GM12891 (cell line): Measurements from ENCODE around the gene PI4K2A.

Experiments
- POLR2A ChIP-seq: IDR thresholded peaks from 2 replicates; pipeline ENCODE4 v1.6.1; 2011; ENCODE audit warnings: low read depth, low read length, control low read depth
- POLR2AphosphoS5 ChIP-seq: IDR thresholded peaks from 2 replicates; pipeline ENCODE4 v1.6.1; 2011; ENCODE audit warnings: low read depth, low read length, control low read depth
- POU2F2 ChIP-seq: IDR thresholded peaks from 2 replicates; pipeline ENCODE4 v1.6.1; 2011; ENCODE audit warnings: low read depth, mild to moderate bottlenecking, control low read depth, low read length, moderate library complexity
- SPI1 ChIP-seq: IDR thresholded peaks from 2 replicates; pipeline ENCODE4 v1.6.1; 2011; ENCODE audit warnings: low read depth, low read length, control low read depth
- TAF1 ChIP-seq: IDR thresholded peaks from 2 replicates; pipeline ENCODE4 v1.6.1; 2011; ENCODE audit warnings: low read depth, low read length, control low read depth

GRCh38 chr10:97701438-97702069, 61.1 kb downstream of the PI4K2A start:
- no peak for TF ChIP-seq POLR2A
- TF ChIP-seq TAF1, result no peak
- no peak for TF ChIP-seq POLR2AphosphoS5
- TF ChIP-seq POU2F2, result no peak
- no peak for TF ChIP-seq SPI1
